IPS-11a (cell line): Measurements from ENCODE around the gene ZNRF4.
A peak's percentile ranks its signal among the peaks of the same experiment; 100 is the strongest.
"Not testable (repeated sequence)": the region's sequence is repeated elsewhere in the genome, so short reads cannot be mapped to it uniquely, and the experiment has no call there.

Experiments
- H3K4me3 ChIP-seq: one replicate; pipeline ENCODE4 v1.5.1; 2013; ENCODE audit warnings: low read depth, low read length, control low read depth

Gene ZNRF4, protein sequence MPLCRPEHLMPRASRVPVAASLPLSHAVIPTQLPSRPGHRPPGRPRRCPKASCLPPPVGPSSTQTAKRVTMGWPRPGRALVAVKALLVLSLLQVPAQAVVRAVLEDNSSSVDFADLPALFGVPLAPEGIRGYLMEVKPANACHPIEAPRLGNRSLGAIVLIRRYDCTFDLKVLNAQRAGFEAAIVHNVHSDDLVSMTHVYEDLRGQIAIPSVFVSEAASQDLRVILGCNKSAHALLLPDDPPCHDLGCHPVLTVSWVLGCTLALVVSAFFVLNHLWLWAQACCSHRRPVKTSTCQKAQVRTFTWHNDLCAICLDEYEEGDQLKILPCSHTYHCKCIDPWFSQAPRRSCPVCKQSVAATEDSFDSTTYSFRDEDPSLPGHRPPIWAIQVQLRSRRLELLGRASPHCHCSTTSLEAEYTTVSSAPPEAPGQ

DNA sequence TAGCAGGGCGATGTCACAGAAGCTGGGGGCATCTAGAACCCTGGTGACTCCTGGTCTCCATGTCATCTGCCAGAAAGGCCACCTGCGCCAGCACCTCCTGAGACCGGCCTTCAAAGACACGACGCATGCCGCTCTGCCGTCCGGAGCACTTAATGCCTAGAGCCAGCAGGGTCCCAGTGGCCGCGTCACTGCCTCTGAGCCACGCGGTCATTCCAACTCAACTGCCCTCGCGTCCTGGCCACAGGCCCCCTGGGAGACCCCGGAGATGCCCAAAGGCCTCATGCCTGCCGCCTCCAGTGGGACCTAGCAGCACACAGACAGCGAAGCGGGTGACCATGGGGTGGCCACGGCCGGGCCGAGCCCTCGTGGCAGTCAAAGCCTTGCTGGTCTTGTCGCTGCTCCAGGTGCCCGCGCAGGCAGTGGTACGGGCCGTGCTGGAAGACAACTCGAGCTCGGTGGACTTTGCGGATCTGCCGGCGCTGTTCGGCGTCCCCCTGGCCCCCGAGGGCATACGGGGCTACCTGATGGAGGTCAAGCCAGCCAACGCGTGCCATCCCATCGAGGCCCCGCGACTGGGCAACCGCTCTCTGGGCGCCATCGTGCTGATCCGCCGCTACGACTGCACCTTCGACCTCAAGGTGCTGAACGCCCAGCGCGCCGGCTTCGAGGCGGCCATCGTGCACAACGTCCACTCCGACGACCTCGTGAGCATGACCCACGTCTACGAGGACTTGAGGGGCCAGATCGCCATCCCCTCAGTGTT is at the start of gene ZNRF4:
TSS of gene ZNRF4 (plus strand) at position 51 of the 763 bp plus-strand sequence. CDS start at position 126, 75 bp downstream.
- no peak within 1 kb of the TSS for H3K4me3 ChIP-seq

DNA sequence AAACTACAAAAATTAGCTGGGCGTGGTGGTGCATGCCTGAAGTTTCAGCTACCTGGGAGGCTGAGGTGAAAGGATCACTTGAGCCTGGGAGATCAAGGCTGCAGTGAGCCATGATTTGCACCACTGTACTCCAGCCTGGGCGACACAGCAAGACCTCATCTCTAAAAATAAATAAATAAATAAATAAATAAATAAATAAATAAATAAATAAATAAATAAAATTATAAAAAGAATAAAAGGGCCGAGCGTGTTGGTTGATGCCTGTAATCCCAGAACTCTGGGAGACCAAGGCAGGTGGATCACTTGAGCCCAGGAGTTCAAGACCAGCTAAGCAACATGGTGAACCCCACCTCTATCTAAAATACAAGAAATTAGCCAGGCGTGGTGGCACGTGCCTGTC is 49.0 kb upstream of the ZNRF4 start:
- H3K4me3 ChIP-seq: not testable (repeated sequence)

DNA sequence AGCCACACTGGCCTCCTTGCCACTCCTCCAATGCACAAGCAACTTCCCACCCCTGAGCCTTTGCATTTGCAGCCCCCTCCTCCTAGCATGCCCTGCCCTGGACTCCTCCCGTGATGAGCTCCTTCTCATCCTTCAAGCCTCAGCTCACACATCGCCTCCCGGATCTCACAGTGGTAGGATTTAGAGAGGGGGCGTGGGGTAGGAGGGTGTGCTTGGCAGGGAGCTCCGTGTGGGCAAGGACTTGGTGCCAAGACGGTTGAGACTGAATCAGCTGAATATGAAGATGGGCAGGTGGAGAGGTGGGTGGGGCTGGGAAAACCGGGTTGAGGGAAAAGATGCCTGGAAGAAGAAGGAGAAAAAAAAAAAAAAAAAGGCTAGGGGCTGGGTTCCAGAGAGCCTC is 48.4 kb upstream of the ZNRF4 start:
- no peak overlapping the region for H3K4me3 ChIP-seq

DNA sequence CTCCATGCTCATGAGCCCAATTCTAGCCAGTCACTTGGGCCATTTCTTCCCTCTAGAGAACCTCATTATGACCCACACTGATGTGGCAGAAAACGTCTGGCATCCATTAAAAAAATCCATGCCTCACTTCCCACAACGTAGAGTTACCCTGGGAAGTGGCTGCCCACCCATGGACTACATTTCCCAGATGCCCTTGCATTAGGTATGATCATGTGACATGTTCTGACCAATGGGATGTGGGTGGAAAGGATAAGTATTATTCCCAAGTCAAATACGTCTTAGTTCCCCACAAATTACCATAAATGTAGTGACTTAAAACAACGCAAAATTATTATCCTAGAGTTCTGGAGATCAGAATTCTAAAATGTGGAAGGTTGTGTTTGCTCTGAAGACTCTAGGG is 47.9 kb upstream of the ZNRF4 start:
- H3K4me3 ChIP-seq: no peak overlapping the region

DNA sequence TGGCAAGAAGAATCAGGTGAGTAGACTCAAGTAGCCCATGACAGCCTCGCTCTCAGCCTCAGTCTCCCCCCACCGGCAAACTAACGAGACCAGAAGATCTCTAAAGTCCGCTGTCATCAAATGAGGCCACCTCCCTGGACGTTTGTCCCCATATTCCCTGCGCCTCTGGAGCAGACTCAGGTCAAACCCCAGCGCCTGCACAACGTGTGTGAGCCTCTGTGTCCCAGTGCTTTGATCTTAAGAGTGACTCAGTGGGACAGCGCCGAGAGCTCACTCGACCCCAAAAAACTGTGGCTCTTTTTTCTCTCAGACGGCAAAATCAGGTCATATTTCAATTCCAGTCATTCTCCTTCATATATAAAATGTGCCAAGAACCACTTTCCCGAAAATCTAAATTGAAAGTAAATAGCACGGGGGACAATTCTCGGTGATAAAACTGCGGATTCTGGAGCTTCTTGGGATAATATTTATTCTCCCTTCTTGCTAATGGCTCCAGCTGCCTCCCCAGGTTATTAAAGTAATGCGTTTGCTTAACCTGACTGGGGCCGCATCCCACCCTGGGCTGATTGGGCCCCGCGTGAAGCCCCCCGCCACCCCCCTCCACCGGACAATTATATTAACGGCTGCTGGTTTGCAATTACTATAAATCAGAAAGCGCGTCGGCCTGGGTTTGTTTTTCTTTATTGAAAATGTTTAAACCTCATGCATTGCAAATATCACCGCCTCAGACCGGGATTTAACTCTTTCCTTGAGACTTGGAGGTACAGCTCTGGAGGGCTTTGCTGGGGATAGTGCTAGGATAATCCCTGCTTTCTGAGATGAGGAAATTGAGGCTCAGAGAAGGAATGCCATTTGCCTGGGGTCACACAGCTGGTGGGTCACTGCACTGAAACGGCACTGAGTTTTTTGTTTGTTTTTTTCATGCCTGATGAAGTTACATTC is 37.5 kb upstream of the ZNRF4 start:
- H3K4me3 ChIP-seq: no peak overlapping the region

DNA sequence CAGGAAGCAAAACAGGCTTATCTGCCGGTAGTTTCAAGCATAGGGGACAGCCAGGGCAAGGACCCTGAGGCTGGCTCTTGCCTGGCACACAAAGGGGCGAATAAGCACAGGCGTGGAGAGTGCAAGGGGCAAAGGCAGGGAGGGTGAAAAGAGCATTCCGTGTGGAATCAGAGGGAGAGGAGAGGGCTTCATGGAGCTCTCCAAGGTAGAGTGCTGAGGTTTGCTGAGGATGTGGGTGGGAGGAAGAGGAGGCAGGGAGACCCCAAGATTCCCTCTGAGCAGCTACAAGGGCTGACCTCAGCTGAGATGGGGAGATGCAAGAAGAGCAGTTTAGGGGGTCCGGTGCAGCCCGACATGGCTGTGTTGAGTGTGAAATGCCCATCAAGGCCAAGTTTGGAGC is 36.5 kb upstream of the ZNRF4 start:
- H3K4me3 ChIP-seq: no peak overlapping the region

DNA sequence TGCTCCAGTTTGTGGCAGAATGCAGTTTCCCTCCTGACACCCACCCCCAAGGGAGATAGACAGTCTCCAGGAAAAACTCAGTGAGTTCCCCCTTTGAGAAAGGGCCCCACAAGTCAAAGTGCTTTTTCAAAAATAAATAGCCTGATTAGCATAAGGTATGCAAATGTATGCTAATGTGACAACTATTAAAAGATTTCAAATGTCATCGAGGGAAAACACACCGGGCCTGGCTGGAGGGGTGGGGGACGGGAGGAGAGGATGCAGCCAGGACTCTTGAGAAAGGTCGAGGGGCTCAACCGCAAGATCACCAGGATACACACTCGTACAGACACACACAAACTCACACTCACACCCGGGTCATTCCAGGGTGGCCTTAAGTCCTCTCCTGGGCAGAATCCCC is 34.3 kb upstream of the ZNRF4 start:
- H3K4me3 ChIP-seq: no peak overlapping the region

DNA sequence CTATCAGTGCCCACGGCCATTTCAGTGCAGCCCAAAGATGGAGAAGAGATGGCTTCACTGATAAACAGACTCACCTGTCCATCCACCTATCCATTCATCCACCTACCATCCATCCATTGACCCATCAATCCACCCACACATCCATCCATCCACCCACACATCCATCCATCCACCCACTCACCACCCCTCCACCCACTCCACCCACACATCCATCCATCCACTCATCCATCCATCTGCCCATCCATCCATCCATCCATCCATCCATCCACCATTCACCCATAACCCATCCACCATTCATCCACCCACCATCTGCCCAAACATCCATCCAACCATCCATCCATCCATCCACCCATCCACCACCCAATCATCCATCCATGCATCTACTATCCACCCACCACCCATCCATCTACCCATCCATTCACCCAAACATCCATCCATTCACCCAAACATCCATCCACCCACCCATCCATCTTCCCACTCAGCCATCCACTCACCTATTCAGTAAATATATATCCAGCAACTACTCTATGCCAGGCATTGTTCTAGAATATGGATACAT is 31.6 kb upstream of the ZNRF4 start:
- H3K4me3 ChIP-seq: no peak overlapping the region

DNA sequence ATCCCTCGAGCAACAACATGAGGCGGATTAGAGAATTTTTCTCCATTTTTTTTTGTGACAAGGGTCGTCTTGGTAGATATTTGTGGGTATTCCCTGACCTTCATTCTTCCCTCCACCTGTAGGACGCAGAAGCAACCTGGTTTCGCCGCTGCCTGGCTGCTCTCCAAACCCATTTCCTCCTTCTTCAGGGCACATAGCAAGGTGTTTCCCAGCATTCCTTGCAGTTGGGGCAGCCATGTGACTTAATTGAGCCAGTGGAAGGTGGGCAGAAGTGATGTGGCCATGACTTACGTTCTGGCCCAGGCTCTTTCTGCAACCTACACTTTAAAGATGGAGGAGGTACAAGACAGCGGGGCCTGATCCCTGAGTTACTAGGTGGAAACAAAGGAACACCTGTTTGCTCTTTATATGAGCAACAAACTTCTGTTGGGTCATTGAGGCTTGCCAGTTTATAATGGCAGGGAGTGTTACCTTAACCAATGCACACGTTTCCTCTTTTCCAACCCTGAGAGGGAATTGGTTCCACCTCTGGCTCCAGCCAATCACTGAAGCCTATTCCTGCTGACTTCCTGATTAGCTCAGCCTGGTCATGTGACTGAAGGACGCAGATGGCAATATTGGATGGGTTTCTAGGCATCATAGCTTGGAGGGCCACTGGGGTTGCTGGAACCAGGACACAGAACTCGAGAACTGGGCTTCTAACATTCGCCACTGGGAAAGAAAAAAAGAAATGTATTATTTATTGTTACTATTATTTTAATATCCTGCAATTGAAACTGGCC is 30.8 kb upstream of the ZNRF4 start:
- no peak overlapping the region for H3K4me3 ChIP-seq

DNA sequence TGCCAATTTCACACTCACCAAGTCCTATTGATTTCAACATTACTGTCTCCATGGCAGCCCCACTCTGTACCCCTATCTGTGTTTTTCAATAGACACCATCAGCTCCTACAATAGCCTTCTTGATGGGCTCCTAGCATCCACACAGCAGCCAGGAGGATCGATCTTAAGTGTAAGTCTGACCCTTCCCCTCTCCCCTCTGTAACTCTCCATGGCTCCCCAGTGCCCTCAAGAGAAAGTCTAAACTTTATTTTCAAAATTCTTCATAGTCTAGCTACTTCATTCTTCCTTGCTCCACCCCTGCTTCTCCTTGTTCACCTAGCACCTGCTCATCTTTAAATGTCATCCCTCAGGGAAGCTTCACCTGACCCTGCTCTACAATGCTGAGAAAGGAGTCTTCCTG is 30.0 kb upstream of the ZNRF4 start:
- H3K4me3 ChIP-seq: no peak overlapping the region

DNA sequence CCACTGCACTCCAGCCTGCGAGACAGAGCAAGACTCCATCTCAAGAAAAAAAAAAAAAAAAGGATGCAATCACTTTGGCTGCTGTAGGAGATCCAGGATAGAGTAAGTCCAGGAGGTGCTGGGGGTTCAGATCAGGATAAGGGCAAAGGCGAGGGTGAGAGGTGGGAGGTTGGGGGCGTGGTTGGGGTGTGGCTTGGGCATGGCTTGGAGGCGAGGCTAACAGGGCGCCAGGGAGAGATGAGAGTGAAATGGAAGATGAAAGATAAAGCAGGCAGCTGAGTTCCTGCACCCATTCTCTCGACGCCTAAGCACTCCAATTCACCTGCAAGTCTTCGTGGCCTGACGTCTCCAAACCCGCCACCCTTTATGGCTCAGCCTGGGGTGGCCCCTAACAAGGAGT is 25.0 kb upstream of the ZNRF4 start:
- no peak overlapping the region for H3K4me3 ChIP-seq

DNA sequence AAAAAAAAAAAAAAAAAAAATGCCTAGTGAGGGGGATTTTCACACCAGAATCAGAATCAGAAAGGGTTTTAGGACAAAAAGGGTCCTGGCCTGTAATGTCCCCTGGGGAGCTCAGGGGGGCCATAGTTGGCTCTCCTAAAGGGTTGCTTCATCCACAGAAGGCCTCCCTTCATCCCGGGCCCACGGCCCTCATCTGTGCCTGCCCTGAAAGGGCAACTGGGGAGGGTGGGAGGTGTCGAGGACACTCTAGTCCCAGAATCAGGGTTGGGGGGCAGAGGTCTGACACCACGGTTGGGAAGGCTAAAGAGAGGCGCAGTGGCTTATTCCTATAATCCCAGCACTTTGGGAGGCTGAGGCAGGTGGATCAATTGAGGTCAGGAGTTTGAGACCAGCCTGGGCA is 22.5 kb upstream of the ZNRF4 start:
- no peak overlapping the region for H3K4me3 ChIP-seq

DNA sequence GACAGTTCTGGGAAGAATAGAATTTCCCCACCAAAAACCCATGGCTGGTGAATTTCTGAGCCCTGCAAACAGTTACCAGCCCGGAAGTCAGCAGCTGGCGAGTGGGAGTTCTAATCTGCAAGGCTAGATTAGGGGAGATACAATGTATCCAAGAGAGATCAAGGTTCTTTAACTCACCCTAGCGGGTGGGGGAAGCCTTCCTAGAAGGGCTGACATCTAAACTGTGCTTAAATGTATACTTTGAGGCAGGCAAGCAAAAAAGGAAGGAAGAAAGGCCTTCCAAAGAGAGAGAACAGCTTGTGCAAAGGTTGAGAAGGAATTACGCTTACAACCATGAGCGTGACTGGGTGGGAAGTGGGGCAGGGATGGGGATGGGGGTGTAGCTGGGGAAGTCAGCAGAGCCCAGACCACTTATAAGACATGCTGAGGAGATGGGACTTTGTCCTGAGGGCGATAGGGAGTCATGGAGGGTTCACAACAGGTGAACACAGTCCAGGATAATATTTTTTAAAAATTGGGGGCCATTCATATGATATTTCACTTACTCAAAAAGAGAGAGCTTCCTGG is 20.8 kb upstream of the ZNRF4 start:
- no peak overlapping the region for H3K4me3 ChIP-seq

DNA sequence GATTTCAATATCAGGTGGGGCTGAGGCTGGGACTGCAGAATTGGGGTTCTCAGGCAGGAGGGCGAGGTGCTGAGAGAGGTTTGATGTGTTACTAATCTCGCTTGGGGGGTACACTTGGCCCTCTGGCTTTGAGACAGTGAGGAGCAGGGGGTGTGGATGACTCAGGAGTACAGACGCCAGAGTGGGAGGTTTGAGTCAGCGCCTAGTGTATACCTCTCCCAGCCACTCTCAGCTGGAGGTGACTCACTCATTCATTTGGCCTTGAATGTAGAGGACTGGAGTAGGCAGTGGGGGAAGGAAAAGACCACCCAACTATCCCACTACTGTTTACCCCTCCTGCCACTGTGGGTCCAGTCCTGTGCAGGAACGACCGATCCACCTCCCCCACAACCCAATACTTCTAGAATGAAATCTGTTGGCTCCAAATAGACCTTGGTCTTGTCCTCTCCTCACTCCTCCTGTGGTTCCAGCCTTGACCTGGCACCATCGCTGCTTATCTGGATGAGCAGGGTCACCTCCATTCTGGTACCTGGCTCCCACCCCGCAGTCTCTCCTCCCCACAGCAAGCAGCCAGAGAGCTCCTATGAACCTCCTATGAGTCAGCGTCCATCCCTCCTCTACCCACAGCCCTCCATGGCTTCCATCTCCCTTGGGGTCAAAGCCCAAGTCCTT is 20.1 kb upstream of the ZNRF4 start:
- H3K4me3 ChIP-seq: no peak overlapping the region

DNA sequence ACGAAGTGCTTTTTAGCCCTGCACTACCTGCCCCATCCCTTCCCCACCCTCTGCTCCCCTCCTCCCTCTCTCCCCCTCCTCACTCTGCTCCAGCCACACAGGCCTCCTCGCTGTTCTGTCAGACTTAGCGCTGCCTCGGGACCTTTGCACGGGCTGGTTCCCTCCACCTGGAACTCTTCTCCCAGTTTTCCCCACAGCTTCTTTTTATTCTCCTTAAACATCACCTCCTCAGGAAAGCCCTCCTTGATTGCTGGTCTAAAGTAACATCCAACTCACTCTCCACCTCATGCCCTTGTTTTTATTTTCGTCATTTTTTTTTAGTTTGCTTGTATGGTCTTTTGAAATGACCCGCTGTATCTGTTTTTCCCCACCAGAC is 19.6 kb upstream of the ZNRF4 start:
- no peak overlapping the region for H3K4me3 ChIP-seq

DNA sequence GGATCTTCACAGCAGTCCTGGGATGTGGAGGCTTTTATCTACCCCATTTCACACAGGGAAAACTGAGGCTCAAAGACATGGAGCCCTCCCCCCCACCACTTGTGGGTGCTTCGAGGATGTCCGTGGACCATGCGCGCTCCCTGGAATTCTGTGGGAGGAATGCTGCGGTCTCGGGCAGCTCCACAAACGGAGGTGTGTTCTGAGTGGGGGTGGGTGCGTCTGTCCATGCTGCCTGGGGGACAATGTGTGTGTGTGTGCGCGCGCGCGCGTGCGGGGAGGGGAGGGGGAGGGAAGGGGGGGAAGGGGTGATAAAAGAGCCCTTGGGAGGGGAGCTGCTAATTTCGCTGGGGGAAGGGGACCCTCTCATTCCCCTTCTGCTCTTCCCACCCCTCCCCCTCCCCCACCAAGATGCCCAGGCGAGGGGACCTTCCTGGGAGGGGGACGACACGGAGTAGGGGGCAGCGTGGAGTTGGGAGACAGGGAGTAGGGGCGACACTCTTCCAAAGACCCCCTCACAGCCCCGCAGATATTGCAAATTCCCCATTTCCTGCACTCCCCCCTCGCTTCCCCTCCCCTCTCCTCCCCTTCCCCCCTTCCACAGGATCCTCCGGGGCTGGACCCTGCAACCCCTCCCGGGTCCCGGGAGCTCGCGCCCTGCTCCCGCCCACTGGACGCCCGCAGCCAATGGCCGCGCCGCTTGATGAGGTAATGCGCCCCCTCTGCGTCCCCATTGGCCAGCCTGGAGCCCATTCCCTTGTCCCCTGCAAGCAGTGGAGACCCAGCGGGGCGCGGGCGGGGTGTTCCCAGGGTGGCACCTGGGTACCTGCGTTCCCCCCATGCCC is 18.9 kb upstream of the ZNRF4 start:
- H3K4me3 ChIP-seq: peak overlapping the region; percentile 54

DNA sequence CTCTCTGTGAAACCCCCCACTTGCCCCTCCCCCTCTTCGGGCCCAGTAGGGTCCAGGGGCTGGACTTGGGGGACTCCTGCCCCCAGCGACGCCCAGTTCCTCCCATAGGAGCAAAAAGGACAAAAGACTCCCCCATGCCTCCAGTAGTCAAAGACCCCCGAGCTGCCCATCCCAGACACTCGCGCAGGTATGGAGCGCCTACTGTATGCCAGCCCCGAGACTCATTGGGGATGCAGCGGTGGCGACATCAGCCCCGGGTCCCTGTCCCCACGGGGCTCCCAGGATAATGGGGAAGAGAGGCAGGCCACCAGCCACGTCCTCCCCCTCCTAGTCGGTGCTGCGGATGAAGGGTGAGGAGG is 18.3 kb upstream of the ZNRF4 start:
- H3K4me3 ChIP-seq: peak overlapping the region; percentile 45

DNA sequence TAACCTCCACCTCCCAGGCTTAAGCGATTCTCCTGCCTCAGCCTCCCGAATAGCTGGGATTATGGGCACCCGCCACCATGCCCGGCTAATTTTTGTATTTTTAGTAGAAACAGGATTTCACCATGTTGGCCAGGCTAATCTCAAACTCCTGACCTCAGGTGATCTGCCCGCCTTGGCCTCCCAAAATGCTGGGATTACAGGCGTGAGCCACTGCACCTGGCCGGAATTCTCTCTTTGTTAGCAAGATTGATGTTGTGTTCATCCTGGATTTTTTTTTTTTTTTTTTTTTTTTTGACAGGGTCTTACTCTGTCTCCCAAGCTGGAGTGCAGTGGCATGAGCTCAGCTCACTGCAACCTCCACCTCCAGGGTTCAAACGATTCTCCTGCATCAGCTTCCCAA is 16.5 kb upstream of the ZNRF4 start:
- not testable (repeated sequence) for H3K4me3 ChIP-seq

DNA sequence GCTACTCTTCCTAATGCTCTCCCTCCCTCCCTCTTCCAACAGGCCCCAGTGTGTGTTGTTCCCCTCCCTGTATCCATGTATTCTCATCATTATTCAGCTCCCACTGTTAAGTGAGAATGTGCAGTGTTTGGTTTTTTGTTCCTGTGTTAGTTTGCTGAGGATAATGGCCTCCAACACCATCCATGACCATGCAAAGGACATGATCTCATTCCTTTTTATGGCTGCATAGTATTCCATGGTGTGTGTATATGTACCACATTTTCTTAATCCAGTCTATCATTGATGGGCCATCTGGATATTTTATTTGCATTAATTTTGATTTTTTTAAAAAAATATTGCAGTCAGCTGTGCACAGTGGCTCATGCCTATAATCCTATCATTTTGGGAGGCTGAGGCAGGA is 15.8 kb upstream of the ZNRF4 start:
- H3K4me3 ChIP-seq: no peak overlapping the region
